Spleen (tissue), 7 donors: ENCODE results near the gene MAN1A2.

Experiments
- POLR2A ChIP-seq, 3 donors: fragments of 450-650 bp; IDR thresholded peaks; one replicate each; pipeline ENCODE4 v1.5.1; 2017; ENCODE audit warnings: antibody characterized with exemption in 3 of 3, mild to moderate bottlenecking in 1 of 3
- POLR2AphosphoS5 ChIP-seq, 3 donors: sonication (generic); formaldehyde crosslinking; IDR thresholded peaks; one replicate each; pipeline ENCODE4 v1.5.1; 2017; ENCODE audit warnings: antibody characterized with exemption in 3 of 3
- TF ChIP-seq, protein P1 (sequence below), 11 experiments: fragments of 200-600 bp in 7 of 11; fragments of 450-650 bp in 4 of 11; sonication (generic) in 4 of 11; IDR thresholded peaks in 8 of 11; conservative IDR thresholded peaks in 3 of 11; 1 replicate in 7 of 11; 2 replicates in 4 of 11; pipeline versions ENCODE4 v1.4.0 to v1.8.0; 2016 to 2021; ENCODE audit warnings: antibody characterized with exemption in 11 of 11, inconsistent platforms in 4 of 11, mild to moderate bottlenecking in 1 of 11
- donor health status: DM: no; HTN: no; CAD: no; lungs with moderate emphysema.
- donor health status: DM: no; HTN: no; CAD: no.
- donor health status: DM: no; HTN: no; CAD: no.

DNA sequence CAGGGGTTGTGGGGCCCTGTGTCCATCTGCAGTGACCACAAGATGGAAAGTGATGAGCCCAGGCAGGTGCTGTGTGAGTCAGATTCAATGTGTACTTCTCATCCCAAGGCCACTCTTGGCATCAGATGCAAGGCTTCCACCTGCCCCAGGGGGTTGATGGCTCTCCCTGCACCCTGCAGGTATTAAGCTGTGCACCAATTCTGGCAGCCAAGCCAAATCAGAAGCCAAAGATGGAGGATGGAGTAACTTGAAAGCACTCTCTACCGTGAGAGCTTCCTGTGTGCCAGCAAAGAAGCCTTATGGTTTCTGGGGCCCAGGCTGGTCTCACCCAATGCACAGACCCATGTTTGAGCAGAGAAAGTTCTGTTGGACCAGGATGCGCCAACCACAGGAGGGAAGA lies 194.3 kb downstream of the MAN1A2 start:
- TF ChIP-seq, protein P1, sequence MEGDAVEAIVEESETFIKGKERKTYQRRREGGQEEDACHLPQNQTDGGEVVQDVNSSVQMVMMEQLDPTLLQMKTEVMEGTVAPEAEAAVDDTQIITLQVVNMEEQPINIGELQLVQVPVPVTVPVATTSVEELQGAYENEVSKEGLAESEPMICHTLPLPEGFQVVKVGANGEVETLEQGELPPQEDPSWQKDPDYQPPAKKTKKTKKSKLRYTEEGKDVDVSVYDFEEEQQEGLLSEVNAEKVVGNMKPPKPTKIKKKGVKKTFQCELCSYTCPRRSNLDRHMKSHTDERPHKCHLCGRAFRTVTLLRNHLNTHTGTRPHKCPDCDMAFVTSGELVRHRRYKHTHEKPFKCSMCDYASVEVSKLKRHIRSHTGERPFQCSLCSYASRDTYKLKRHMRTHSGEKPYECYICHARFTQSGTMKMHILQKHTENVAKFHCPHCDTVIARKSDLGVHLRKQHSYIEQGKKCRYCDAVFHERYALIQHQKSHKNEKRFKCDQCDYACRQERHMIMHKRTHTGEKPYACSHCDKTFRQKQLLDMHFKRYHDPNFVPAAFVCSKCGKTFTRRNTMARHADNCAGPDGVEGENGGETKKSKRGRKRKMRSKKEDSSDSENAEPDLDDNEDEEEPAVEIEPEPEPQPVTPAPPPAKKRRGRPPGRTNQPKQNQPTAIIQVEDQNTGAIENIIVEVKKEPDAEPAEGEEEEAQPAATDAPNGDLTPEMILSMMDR (IDR thresholded peaks at IDR 0.05 in 8 of 11, conservative IDR thresholded peaks at IDR 0.05 in 3 of 11): no peak
- TF ChIP-seq POLR2AphosphoS5 (IDR thresholded peaks at IDR 0.05) (no peak), POLR2A (IDR thresholded peaks at IDR 0.05) (no peak)
